CD14-positive monocyte (primary cell): Measurements from ENCODE around the gene AKAP6. TPM values are rescaled to one million over a fixed set of nuclear protein-coding genes. Genes with fewer than 3 reads are reported as not detected.

Source experiments
- DNase-seq, 3 donors: peaks; one replicate each; pipeline ENCODE4 v3.0.0-alpha.2; 2011 to 2022
- H2AFZ ChIP-seq: 2 replicates; pipeline ENCODE4 v1.6.0; 2012; ENCODE audit warnings: mild to moderate bottlenecking, low read depth, low read length, inconsistent platforms; ENCODE audit not compliant: insufficient read depth, poor library complexity, severe bottlenecking
- H3K27ac ChIP-seq, 2 donors: 1 replicate in 1 of 2; 2 replicates in 1 of 2; pipeline ENCODE4 v1.5.1; 2012 to 2013; ENCODE audit warnings: low read length in 2 of 2, control low read depth in 1 of 2, inconsistent platforms in 1 of 2, low read depth in 1 of 2, mild to moderate bottlenecking in 1 of 2
- H3K27me3 ChIP-seq, 2 donors: one replicate each; pipeline versions ENCODE4 v1.6.0 to v1.6.1; 2011 to 2013; ENCODE audit warnings: low read length in 2 of 2; ENCODE audit not compliant: control insufficient read depth in 2 of 2, insufficient read depth in 2 of 2
- H3K36me3 ChIP-seq, 2 donors: replicated peaks in 1 of 2; 1 replicate in 1 of 2; 2 replicates in 1 of 2; pipeline versions ENCODE4 v1.5.1 to v1.6.1; 2012 to 2013; ENCODE audit warnings: low read length in 2 of 2, control low read depth in 1 of 2, inconsistent platforms in 1 of 2, mild to moderate bottlenecking in 1 of 2; ENCODE audit not compliant: insufficient read depth in 2 of 2, control insufficient read depth in 1 of 2
- H3K4me1 ChIP-seq, 2 donors: 1 replicate in 1 of 2; 2 replicates in 1 of 2; pipeline versions ENCODE4 v1.5.1 to v1.6.1; 2012 to 2013; ENCODE audit warnings: low read length in 2 of 2, control low read depth in 1 of 2, inconsistent platforms in 1 of 2, mild to moderate bottlenecking in 1 of 2, moderate library complexity in 1 of 2; ENCODE audit not compliant: insufficient read depth in 2 of 2, control insufficient read depth in 1 of 2
- H3K4me2 ChIP-seq: replicated peaks from 2 replicates; pipeline ENCODE3; 2012; ENCODE audit warnings: low read length, moderate library complexity, mild to moderate bottlenecking; ENCODE audit not compliant: poor library complexity, severe bottlenecking; ENCODE audit errors: extremely low read depth
- H3K4me3 ChIP-seq, 3 experiments: fragments of 200-600 bp in 1 of 3; sonication (generic) in 1 of 3; replicated peaks in 1 of 3; 1 replicate in 2 of 3; 2 replicates in 1 of 3; pipeline ENCODE4 v1.5.1; 2011 to 2013; ENCODE audit warnings: low read length in 3 of 3, mild to moderate bottlenecking in 3 of 3, control low read depth in 2 of 3, low read depth in 2 of 3, inconsistent platforms in 1 of 3, moderate library complexity in 1 of 3
- H3K79me2 ChIP-seq: 2 replicates; pipeline ENCODE4 v1.6.0; 2012; ENCODE audit warnings: mild to moderate bottlenecking, control low read depth, inconsistent platforms, low read length, moderate library complexity; ENCODE audit not compliant: insufficient read depth
- H3K9ac ChIP-seq: 2 replicates; pipeline ENCODE4 v1.6.0; 2017; ENCODE audit warnings: low read length, mild to moderate bottlenecking; ENCODE audit not compliant: insufficient read depth, poor library complexity, severe bottlenecking
- H3K9me3 ChIP-seq, 2 donors: replicated peaks in 1 of 2; 1 replicate in 1 of 2; 2 replicates in 1 of 2; pipeline versions ENCODE4 v1.5.1 to v1.6.1; 2012 to 2013; ENCODE audit warnings: low read length in 2 of 2, control low read depth in 1 of 2; ENCODE audit not compliant: control insufficient read depth in 1 of 2, insufficient read depth in 1 of 2
- H4K20me1 ChIP-seq: 2 replicates; pipeline ENCODE4 v1.6.0; 2012; ENCODE audit warnings: mild to moderate bottlenecking, low read length, control low read depth, moderate library complexity; ENCODE audit not compliant: insufficient read depth
- H3K27ac Mint-ChIP-seq, 7 donors: one replicate each; pipeline ENCODE4 v1.8.0; 2020; ENCODE audit warnings: mild to moderate bottlenecking in 7 of 7, mixed read lengths in 7 of 7, moderate library complexity in 6 of 7, inconsistent platforms in 2 of 7
- H3K27me3 Mint-ChIP-seq, 3 donors: one replicate each; pipeline ENCODE4 v1.8.0; 2021 to 2022; ENCODE audit warnings: low read depth in 3 of 3, mild to moderate bottlenecking in 3 of 3, mixed read lengths in 3 of 3, moderate library complexity in 3 of 3, inconsistent platforms in 1 of 3
- H3K36me3 Mint-ChIP-seq, 2 donors: one replicate each; pipeline ENCODE4 v1.8.0; 2020; ENCODE audit warnings: mixed read lengths in 2 of 2, inconsistent platforms in 1 of 2, mild to moderate bottlenecking in 1 of 2
- H3K4me1 Mint-ChIP-seq: one replicate; pipeline ENCODE4 v1.8.0; 2020; ENCODE audit warnings: mild to moderate bottlenecking, mixed read lengths
- H3K4me3 Mint-ChIP-seq, 2 donors: one replicate each; pipeline ENCODE4 v1.8.0; 2020; ENCODE audit warnings: mild to moderate bottlenecking in 2 of 2, mixed read lengths in 2 of 2, moderate library complexity in 1 of 2
- H3K9me3 Mint-ChIP-seq, 7 donors: one replicate each; pipeline ENCODE4 v1.8.0; 2020 to 2022; ENCODE audit warnings: mixed read lengths in 7 of 7, mild to moderate bottlenecking in 6 of 7, moderate library complexity in 6 of 7, inconsistent platforms in 2 of 7
- WGBS: methylation state at CpG from one replicate; pipeline ENCODE4 v1.1.5; 2013; ENCODE audit warnings: missing lambda C conversion rate; ENCODE audit not compliant: insufficient coverage; 5-methylcytosine and 5-hydroxymethylcytosine counted together
- intact Hi-C, 2 donors: fragments of 100-400 bp; cut with micrococcal nuclease; formaldehyde crosslinking; loops; one replicate each; pipeline versions ENCODE4 v1.15.0 to v1.15.1; 2023
- polyA plus RNA-seq, 3 donors: library from polyadenylated mRNA; depleted of rRNA in 1 of 3; unstranded in 2 of 3; stranded (reverse) in 1 of 3; fragments of 300-500 nt in 2 of 3; fragments of >200 nt in 1 of 3; fragmentation: Illumina TruSeq in 2 of 3; gene quantifications; 1 replicate in 2 of 3; 2 replicates in 1 of 3; pipeline ENCODE4 v1.2.3, GENCODE V29; 2012 to 2021
- TF ChIP-seq, protein P1 (sequence below): fragments of 200-600 bp; IDR thresholded peaks from one replicate; pipeline ENCODE4 v1.8.0; 2022; ENCODE audit warnings: antibody characterized with exemption, mild to moderate bottlenecking

AKAP6 gene
- polyA plus RNA-seq, 3 donors = not detected

DNA sequence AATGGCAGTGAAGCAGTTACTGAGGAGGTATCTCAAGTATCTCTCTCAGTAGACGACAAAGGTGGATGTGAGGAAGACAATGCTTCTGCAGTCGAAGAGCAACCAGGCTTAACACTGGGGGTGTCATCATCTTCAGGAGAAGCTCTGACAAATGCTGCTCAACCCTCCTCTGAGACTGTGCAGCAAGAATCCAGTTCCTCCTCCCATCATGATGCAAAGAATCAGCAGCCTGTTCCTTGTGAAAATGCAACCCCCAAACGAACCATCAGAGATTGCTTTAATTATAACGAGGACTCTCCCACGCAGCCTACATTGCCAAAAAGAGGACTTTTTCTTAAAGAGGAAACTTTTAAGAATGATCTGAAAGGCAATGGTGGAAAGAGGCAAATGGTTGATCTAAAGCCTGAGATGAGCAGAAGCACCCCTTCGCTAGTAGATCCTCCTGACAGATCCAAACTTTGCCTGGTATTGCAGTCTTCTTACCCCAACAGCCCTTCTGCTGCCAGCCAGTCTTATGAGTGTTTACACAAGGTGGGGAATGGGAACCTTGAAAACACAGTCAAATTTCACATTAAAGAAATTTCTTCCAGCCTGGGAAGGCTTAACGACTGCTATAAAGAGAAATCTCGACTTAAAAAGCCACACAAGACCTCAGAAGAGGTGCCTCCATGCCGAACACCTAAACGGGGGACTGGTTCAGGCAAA, 216.6 kb downstream of the AKAP6 start:
- H3K4me3 ChIP-seq = no peak overlapping the region
- Mint-ChIP-seq H3K4me3 (no peak overlapping the region), H3K27ac (no peak overlapping the region), H3K36me3 (no peaks in the 10 kb centered on the region), H3K27me3 (peaks cover 0 to 3% (median 2%) of the 10 kb centered on the region in 3 donors), H3K9me3 (peaks cover 0 to 2% (median 0%) of the 10 kb centered on the region in 7 donors), H3K4me1 (peaks cover 2% of the 10 kb centered on the region)
- no peaks in the 10 kb centered on the region for H3K27me3 ChIP-seq
- intact Hi-C loops = no loop called here
- H3K4me2 ChIP-seq = no peak overlapping the region
- WGBS = 88% methylated on average over 6 of the region's 10 CpGs
- H3K36me3 ChIP-seq = no peaks in the 10 kb centered on the region
- H2AFZ ChIP-seq = no peak overlapping the region
- H3K9ac ChIP-seq = no peak overlapping the region
- H3K9me3 ChIP-seq = no peaks in the 10 kb centered on the region
- TF ChIP-seq, protein P1, sequence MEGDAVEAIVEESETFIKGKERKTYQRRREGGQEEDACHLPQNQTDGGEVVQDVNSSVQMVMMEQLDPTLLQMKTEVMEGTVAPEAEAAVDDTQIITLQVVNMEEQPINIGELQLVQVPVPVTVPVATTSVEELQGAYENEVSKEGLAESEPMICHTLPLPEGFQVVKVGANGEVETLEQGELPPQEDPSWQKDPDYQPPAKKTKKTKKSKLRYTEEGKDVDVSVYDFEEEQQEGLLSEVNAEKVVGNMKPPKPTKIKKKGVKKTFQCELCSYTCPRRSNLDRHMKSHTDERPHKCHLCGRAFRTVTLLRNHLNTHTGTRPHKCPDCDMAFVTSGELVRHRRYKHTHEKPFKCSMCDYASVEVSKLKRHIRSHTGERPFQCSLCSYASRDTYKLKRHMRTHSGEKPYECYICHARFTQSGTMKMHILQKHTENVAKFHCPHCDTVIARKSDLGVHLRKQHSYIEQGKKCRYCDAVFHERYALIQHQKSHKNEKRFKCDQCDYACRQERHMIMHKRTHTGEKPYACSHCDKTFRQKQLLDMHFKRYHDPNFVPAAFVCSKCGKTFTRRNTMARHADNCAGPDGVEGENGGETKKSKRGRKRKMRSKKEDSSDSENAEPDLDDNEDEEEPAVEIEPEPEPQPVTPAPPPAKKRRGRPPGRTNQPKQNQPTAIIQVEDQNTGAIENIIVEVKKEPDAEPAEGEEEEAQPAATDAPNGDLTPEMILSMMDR = no peak
- no peaks in the 10 kb centered on the region for H4K20me1 ChIP-seq
- no peak overlapping the region for H3K27ac ChIP-seq
- H3K79me2 ChIP-seq = no peaks in the 10 kb centered on the region
- DNase-seq = no peak
- no peaks in the 10 kb centered on the region for H3K4me1 ChIP-seq

- no peak overlapping the region for H3K27ac ChIP-seq
- no peak overlapping the region for H3K27ac Mint-ChIP-seq
- no peak overlapping the region for H3K4me3 ChIP-seq
- no peaks in the 10 kb centered on the region for H4K20me1 ChIP-seq
- H3K9me3 ChIP-seq = no peaks in the 10 kb centered on the region
- no peak for DNase-seq
- peaks cover 0 to 3% (median 0%) of the 10 kb centered on the region in 7 donors for H3K9me3 Mint-ChIP-seq
- H3K36me3 ChIP-seq = no peaks in the 10 kb centered on the region
- H3K4me1 ChIP-seq = no peaks in the 10 kb centered on the region
- H3K4me1 Mint-ChIP-seq = peaks cover 2% of the 10 kb centered on the region
- H3K4me3 Mint-ChIP-seq = no peak overlapping the region
- no peak overlapping the region for H3K4me2 ChIP-seq
- H3K79me2 ChIP-seq = no peaks in the 10 kb centered on the region
- no CpG with 5 or more reads among the region's 2 CpGs for WGBS
- H3K36me3 Mint-ChIP-seq = no peaks in the 10 kb centered on the region
- H3K27me3 ChIP-seq = no peaks in the 10 kb centered on the region
- H3K27me3 Mint-ChIP-seq = peaks cover 2 to 3% (median 3%) of the 10 kb centered on the region in 3 donors
- intact Hi-C loops = no loop called here
- TF ChIP-seq, protein P1 = no peak
- no peak overlapping the region for H2AFZ ChIP-seq
- no peak overlapping the region for H3K9ac ChIP-seq
These were observed 217.1 kb downstream of the AKAP6 start for GRCh38 chr14:32546246-32546645.
